Small intestine (tissue), 7 donors: ENCODE measurements around the gene MAN1A2. TPM values are rescaled to one million over a fixed set of nuclear protein-coding genes. Genes with fewer than 3 reads are reported as not detected.

Source experiments
- DNase-seq, 2 donors: peaks; one replicate each; pipeline versions ENCODE4 v3.0.0 to v3.0.0-alpha.2; 2013
- FAIRE-seq: peaks from 2 replicates; lab custom pipeline; 2012; peaks lifted over from hg19 to GRCh38; lab: Jason Lieb, UNC
- H3K27ac ChIP-seq, 3 donors: one replicate each; pipeline ENCODE4 v1.5.1; 2013; ENCODE audit warnings: low read length in 2 of 3, mild to moderate bottlenecking in 2 of 3, control low read depth in 1 of 3, inconsistent platforms in 1 of 3, low read depth in 1 of 3, moderate library complexity in 1 of 3
- H3K27me3 ChIP-seq, 3 donors: one replicate each; pipeline ENCODE4 v1.6.1; 2013; ENCODE audit warnings: low read length in 3 of 3, inconsistent platforms in 1 of 3; ENCODE audit not compliant: control insufficient read depth in 3 of 3, insufficient read depth in 3 of 3
- H3K36me3 ChIP-seq, 3 donors: one replicate each; pipeline ENCODE4 v1.6.1; 2013; ENCODE audit warnings: low read length in 3 of 3, inconsistent platforms in 1 of 3, low read depth in 1 of 3, mild to moderate bottlenecking in 1 of 3, moderate library complexity in 1 of 3; ENCODE audit not compliant: control insufficient read depth in 3 of 3, insufficient read depth in 2 of 3
- H3K4me1 ChIP-seq, 3 donors: one replicate each; pipeline ENCODE4 v1.6.1; 2013; ENCODE audit warnings: low read length in 2 of 3, inconsistent platforms in 1 of 3, low read depth in 1 of 3, mild to moderate bottlenecking in 1 of 3, moderate library complexity in 1 of 3; ENCODE audit not compliant: control insufficient read depth in 3 of 3, insufficient read depth in 2 of 3
- H3K4me3 ChIP-seq, 3 donors: one replicate each; pipeline ENCODE4 v1.5.1; 2013; ENCODE audit warnings: low read length in 3 of 3, control low read depth in 1 of 3, inconsistent platforms in 1 of 3, low read depth in 1 of 3, mild to moderate bottlenecking in 1 of 3, moderate library complexity in 1 of 3
- H3K9me3 ChIP-seq, 2 donors: one replicate each; pipeline ENCODE4 v1.6.1; 2013; ENCODE audit warnings: low read depth in 1 of 2, low read length in 1 of 2; ENCODE audit not compliant: control insufficient read depth in 2 of 2, insufficient read depth in 1 of 2
- WGBS, 3 donors: extraction: QIAGEN DNeasy Blood & Tissue Kit; methylation state at CpG; one replicate each; pipeline ENCODE4 v1.1.7; 2013; 5-methylcytosine and 5-hydroxymethylcytosine counted together
- polyA plus RNA-seq, 4 donors: library from polyadenylated mRNA; stranded (reverse) in 3 of 4; unstranded in 1 of 4; fragments of 200-250 nt in 3 of 4; fragments of 120-200 nt in 1 of 4; gene quantifications; one replicate each; pipeline versions ENCODE4 v1.2.1 to v1.2.3, GENCODE V29; 2013
- donor health status: healthy with polysubstance abuse.
- donor health status: control.
- donor health status: control.
- donor health status: Bipolar disorder and iron deficiency.
- donor health status: healthy.

Gene MAN1A2
- polyA plus RNA-seq, 4 donors: 3.5 to 29.1 (median 8.2) TPM

GRCh38 chr1:117365350-117366176 lies 1.7 kb upstream of the MAN1A2 start:
- Histone ChIP-seq H3K36me3 (no peaks in the 10 kb centered on the region), H3K4me3 (peak overlapping the region; percentile 64 to 85 (median 78)), H3K27me3 (no peaks in the 10 kb centered on the region), H3K4me1 (peaks cover 0 to 11% (median 0%) of the 10 kb centered on the region in 3 donors), H3K9me3 (no peaks in the 10 kb centered on the region), H3K27ac (peak overlapping the region in 2 of 3 donors; percentile 91 to 95)
- FAIRE-seq: no peak
- 47 to 50% (median 49%) methylated on average over 8 of the region's 8 CpGs for WGBS, 3 donors
- DNase-seq: no peak

DNA sequence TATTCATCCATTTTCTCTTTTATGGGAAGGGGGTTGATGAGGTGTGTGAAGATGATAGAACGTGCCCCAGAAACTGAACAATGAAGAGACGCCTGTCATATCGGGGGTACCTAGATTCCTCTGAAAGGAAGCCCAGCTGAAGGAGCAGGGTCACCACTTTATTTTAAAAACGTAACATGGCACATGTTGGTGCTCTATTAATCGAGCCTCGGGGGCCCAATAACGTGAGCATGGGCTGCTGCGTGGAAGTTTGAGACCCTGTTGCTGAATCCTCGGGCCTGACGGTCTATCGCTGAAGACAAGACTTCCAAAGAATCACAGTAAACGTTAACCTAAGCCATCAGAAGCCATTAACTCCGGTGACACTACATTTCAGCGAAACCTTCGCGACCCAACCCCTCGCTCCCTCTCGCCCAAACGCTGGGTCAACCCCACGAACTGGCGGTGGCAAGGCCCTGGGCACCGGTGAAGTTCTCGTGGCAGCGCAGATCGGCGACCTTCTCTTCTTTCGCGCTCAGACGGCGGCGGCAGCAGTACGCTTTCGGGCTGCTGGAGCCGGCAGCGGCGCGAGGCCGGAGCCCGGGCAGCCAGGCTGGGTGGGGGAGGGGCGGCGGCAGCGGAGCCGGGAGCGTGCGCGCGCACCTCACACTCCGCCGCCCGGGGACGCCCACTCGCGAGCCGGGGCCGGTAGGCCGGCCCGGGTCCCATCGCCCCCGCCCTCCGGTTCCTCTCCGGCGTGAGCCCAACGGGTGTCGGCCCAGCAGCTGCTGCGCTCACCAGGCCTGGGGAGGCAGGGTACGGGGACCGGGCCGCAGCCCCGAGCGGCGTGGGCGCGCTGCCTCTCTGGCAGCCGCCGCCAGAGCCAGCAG lies 838 bp upstream of the MAN1A2 start:
- no peaks in the 10 kb centered on the region for H3K9me3 ChIP-seq
- WGBS, 3 donors: 1% methylated on average over 56 to 75 of the region's 75 CpGs
- peaks cover 1 to 11% (median 4%) of the 10 kb centered on the region in 3 donors for H3K4me1 ChIP-seq
- FAIRE-seq: no peak
- no peaks in the 10 kb centered on the region for H3K36me3 ChIP-seq
- H3K27me3 ChIP-seq: no peaks in the 10 kb centered on the region
- H3K4me3 ChIP-seq: peak overlapping the region; percentile 64 to 85 (median 78)
- peak overlapping the region; percentile 91 to 100 (median 95) for H3K27ac ChIP-seq
- peak; percentile 87 to 96 for DNase-seq

DNA sequence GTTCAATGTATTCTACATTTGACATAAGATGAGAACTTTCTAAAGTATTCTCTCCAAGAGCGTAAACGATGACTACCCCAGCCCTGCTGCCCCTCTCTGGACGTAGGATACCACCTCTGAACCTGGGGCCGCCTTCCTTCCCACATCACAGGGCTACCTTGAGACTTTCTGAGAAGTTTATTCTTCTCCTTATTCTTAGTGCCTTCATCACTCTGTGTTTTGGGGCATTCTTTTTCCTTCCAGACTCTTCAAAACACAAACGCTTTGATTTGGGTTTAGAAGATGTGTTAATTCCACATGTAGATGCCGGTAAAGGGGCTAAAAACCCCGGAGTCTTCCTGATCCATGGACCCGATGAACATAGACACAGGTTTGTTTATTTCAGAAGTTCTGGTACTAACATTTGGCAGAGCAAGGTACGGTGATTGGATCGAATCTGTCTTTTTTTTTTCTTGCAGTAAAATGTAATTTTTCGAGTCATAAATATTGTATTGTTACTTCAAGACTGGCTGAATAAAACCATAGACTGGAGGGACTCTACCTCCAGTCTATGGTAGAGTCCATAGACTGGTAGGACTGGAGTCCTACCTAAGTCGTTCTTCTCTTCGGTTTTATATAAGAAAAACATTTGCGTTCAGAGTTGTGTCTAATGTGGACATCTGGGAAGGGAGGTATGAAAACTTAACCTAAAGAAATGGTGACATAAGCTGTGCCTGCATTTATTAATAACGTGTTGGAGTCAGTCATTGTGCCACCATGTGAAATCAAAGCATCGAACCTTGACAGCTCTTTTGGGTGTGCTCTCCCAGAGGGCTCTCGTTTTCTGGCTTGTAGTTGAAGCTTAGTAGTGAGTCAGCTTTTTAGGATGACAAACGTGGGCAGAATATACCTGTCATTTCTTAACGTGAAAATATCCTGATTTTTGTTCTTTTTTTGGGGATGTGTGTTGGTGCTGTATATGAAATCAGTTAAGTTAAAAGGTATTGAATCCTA lies 1.2 kb downstream of the MAN1A2 start:
- Histone ChIP-seq H3K4me3 (peak overlapping the region; percentile 64 to 85 (median 78)), H3K27me3 (no peaks in the 10 kb centered on the region), H3K9me3 (no peaks in the 10 kb centered on the region), H3K27ac (peak overlapping the region in 2 of 3 donors; percentile 95 to 100), H3K4me1 (peaks cover 5 to 13% (median 8%) of the 10 kb centered on the region in 3 donors), H3K36me3 (no peaks in the 10 kb centered on the region)
- 2 to 4% (median 3%) methylated on average over 19 of the region's 19 CpGs for WGBS, 3 donors
- FAIRE-seq: no peak
- DNase-seq: peak; percentile 38 to 48

GRCh38 chr1:117370071-117370470 lies 2.8 kb downstream of the MAN1A2 start:
- no peak for FAIRE-seq
- H3K4me1 ChIP-seq: peaks cover 7 to 12% (median 8%) of the 10 kb centered on the region in 3 donors

GRCh38 chr1:117370509-117370908 lies 3.3 kb downstream of the MAN1A2 start:
- Histone ChIP-seq H3K36me3 (no peaks in the 10 kb centered on the region), H3K4me3 (peak overlapping the region in 1 of 3 donors; percentile 23), H3K9me3 (no peaks in the 10 kb centered on the region), H3K27me3 (no peaks in the 10 kb centered on the region), H3K27ac (no peak overlapping the region), H3K4me1 (peaks cover 7 to 8% (median 8%) of the 10 kb centered on the region in 3 donors)
- FAIRE-seq (no peak), DNase-seq (no peak)

More at GRCh38 chr1:117370071-117370470, 2.8 kb downstream of the MAN1A2 start:
- no peak overlapping the region for H3K27ac ChIP-seq
- H3K36me3 ChIP-seq: no peaks in the 10 kb centered on the region
- H3K27me3 ChIP-seq: no peaks in the 10 kb centered on the region
- DNase-seq: no peak
- H3K4me3 ChIP-seq: peak overlapping the region in 2 of 3 donors; percentile 12 to 28
- WGBS, 3 donors: 5 to 25% (median 23%) methylated on average over 2 of the region's 2 CpGs
- no peaks in the 10 kb centered on the region for H3K9me3 ChIP-seq

- FAIRE-seq: no peak
These were observed 4.3 kb downstream of the MAN1A2 start for GRCh38 chr1:117371441-117372151.

GRCh38 chr1:117372863-117373412 lies 5.7 kb downstream of the MAN1A2 start:
- WGBS, 3 donors: 92 to 96% (median 94%) methylated on average over 5 of the region's 5 CpGs
- peaks cover 2 to 8% (median 7%) of the 10 kb centered on the region in 3 donors for H3K4me1 ChIP-seq
- DNase-seq (no peak), FAIRE-seq (no peak)
- no peaks in the 10 kb centered on the region for H3K9me3 ChIP-seq
- H3K27me3 ChIP-seq: no peaks in the 10 kb centered on the region
- H3K27ac ChIP-seq: no peak overlapping the region
- H3K4me3 ChIP-seq: no peak overlapping the region
- peaks cover 0 to 4% (median 0%) of the 10 kb centered on the region in 3 donors for H3K36me3 ChIP-seq

More at GRCh38 chr1:117371441-117372151, 4.3 kb downstream of the MAN1A2 start:
- 58 to 72% (median 71%) methylated on average over 4 of the region's 4 CpGs for WGBS, 3 donors
- DNase-seq: no peak
- Histone ChIP-seq H3K4me1 (peaks cover 2 to 8% (median 7%) of the 10 kb centered on the region in 3 donors), H3K4me3 (no peak overlapping the region), H3K27ac (no peak overlapping the region), H3K36me3 (peaks cover 0 to 4% (median 0%) of the 10 kb centered on the region in 3 donors), H3K27me3 (no peaks in the 10 kb centered on the region), H3K9me3 (no peaks in the 10 kb centered on the region)
